Neuronal stem cell (in vitro differentiated cells): ENCODE results near the gene RLBP1.

Experiments used
- DNase-seq: peaks from one replicate; pipeline ENCODE4 v3.0.0-alpha.2; 2013; ENCODE audit warnings: low spot score
- H2AFZ ChIP-seq: one replicate; pipeline ENCODE4 v1.6.1; 2013; ENCODE audit warnings: mild to moderate bottlenecking, low read length, inconsistent platforms
- H2AK5ac ChIP-seq: 2 replicates; pipeline ENCODE4 v1.6.1; 2013; ENCODE audit warnings: low read depth, mild to moderate bottlenecking, inconsistent platforms, low read length, moderate library complexity, mixed read lengths
- H2BK120ac ChIP-seq: 2 replicates; pipeline ENCODE4 v1.6.1; 2013; ENCODE audit warnings: low read depth, mild to moderate bottlenecking, inconsistent platforms, low read length, moderate library complexity, mixed read lengths
- H2BK12ac ChIP-seq: one replicate; pipeline ENCODE4 v1.6.1; 2013; ENCODE audit warnings: low read length, inconsistent platforms
- H2BK15ac ChIP-seq: 2 replicates; pipeline ENCODE4 v1.6.1; 2013; ENCODE audit warnings: mild to moderate bottlenecking, low read length, inconsistent platforms, mixed read lengths
- H2BK5ac ChIP-seq: one replicate; pipeline ENCODE4 v1.6.1; 2013; ENCODE audit warnings: inconsistent platforms, mild to moderate bottlenecking, low read length, moderate library complexity
- H3K14ac ChIP-seq: one replicate; pipeline ENCODE4 v1.6.1; 2013; ENCODE audit warnings: low read length, inconsistent platforms
- H3K18ac ChIP-seq: 2 replicates; pipeline ENCODE4 v1.6.1; 2013; ENCODE audit warnings: low read length, inconsistent platforms
- H3K23ac ChIP-seq: 2 replicates; pipeline ENCODE4 v1.6.1; 2013; ENCODE audit warnings: low read depth, mild to moderate bottlenecking, mixed read lengths, low read length, inconsistent platforms; ENCODE audit not compliant: poor library complexity
- H3K27ac ChIP-seq: replicated peaks from 3 replicates; pipeline ENCODE4 v1.5.1; 2013; ENCODE audit warnings: low read length, inconsistent platforms
- H3K27me3 ChIP-seq, 3 experiments: 2 replicates each; pipeline ENCODE4 v1.6.1; 2013; ENCODE audit warnings: low read length in 3 of 3, mild to moderate bottlenecking in 2 of 3, inconsistent platforms in 1 of 3, low read depth in 1 of 3, mixed read lengths in 1 of 3, moderate library complexity in 1 of 3; ENCODE audit not compliant: control insufficient read depth in 3 of 3, insufficient read depth in 3 of 3
- H3K36me3 ChIP-seq, 2 donors: replicated peaks in 1 of 2; 2 replicates each; pipeline ENCODE4 v1.6.1; 2013; ENCODE audit warnings: low read length in 2 of 2; ENCODE audit not compliant: control insufficient read depth in 2 of 2, insufficient read depth in 2 of 2
- H3K4ac ChIP-seq: 2 replicates; pipeline ENCODE4 v1.6.1; 2013; ENCODE audit warnings: inconsistent platforms, mild to moderate bottlenecking, low read length, moderate library complexity
- H3K4me1 ChIP-seq, 2 donors: 1 replicate in 1 of 2; 2 replicates in 1 of 2; pipeline ENCODE4 v1.6.1; 2013; ENCODE audit warnings: low read length in 2 of 2, low read depth in 1 of 2; ENCODE audit not compliant: control insufficient read depth in 2 of 2, insufficient read depth in 1 of 2
- H3K4me2 ChIP-seq: one replicate; pipeline ENCODE4 v1.6.1; 2013; ENCODE audit warnings: mild to moderate bottlenecking, low read length, inconsistent platforms; ENCODE audit not compliant: insufficient read depth, poor library complexity, severe bottlenecking
- H3K4me3 ChIP-seq, 2 donors: 2 replicates each; pipeline ENCODE4 v1.5.1; 2013; ENCODE audit warnings: low read length in 2 of 2, mild to moderate bottlenecking in 2 of 2, inconsistent platforms in 1 of 2, moderate library complexity in 1 of 2
- H3K79me1 ChIP-seq: one replicate; pipeline ENCODE4 v1.6.1; 2013; ENCODE audit warnings: low read depth, mild to moderate bottlenecking, inconsistent platforms, low read length, moderate library complexity
- H3K9ac ChIP-seq: one replicate; pipeline ENCODE4 v1.6.1; 2013; ENCODE audit warnings: mild to moderate bottlenecking, low read depth, low read length, inconsistent platforms; ENCODE audit not compliant: poor library complexity
- H3K9me3 ChIP-seq, 2 donors: replicated peaks in 1 of 2; 2 replicates each; pipeline versions ENCODE3 to v1.6.1; 2013; ENCODE audit warnings: low read length in 2 of 2, mild to moderate bottlenecking in 2 of 2, inconsistent platforms in 1 of 2, low read depth in 1 of 2, mixed read lengths in 1 of 2, moderate library complexity in 1 of 2; ENCODE audit not compliant: control insufficient read depth in 2 of 2, insufficient read depth in 1 of 2
- H4K8ac ChIP-seq: one replicate; pipeline ENCODE4 v1.6.1; 2013; ENCODE audit warnings: low read depth, mild to moderate bottlenecking, inconsistent platforms, low read length, moderate library complexity
- H4K91ac ChIP-seq: one replicate; pipeline ENCODE4 v1.6.1; 2013; ENCODE audit warnings: low read length, low read depth, mild to moderate bottlenecking, inconsistent platforms; ENCODE audit not compliant: poor library complexity
- WGBS, 2 donors: extraction: QIAGEN DNeasy Blood & Tissue Kit; methylation state at CpG; one replicate each; pipeline ENCODE4 v1.1.7; 2013; ENCODE audit warnings: missing lambda C conversion rate in 2 of 2, mixed read lengths in 1 of 2; ENCODE audit not compliant: insufficient read length in 2 of 2, insufficient replicate concordance in 1 of 2; ENCODE audit errors: extremely low coverage in 2 of 2; 5-methylcytosine and 5-hydroxymethylcytosine counted together

RLBP1 gene

DNA sequence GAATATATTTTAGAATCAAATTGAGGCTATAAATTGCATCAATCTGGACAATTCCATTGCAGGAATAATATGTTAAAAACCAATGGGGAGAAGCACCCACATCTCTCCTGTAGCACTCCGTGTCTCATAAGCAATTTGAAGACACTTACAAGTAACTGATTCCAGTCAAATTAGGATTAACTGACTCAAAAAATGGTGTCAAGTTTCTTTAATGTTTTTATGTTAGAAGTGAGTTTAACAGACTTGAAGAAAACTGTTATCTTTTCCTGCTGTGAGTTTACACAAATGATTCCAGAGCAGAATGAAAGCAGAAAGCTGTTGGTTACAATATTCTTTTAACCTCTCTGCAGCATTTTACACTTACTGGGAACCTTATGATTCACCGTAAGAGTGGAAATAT lies 23.2 kb downstream of the RLBP1 start:
- H3K4me3 ChIP-seq: no peak overlapping the region
- no peaks in the 10 kb centered on the region for H3K79me1 ChIP-seq
- no peak for DNase-seq
- H3K27me3 ChIP-seq: no peaks in the 10 kb centered on the region
- no CpG with 5 or more reads among the region's 2 CpGs for WGBS, 2 donors
- peak overlapping the region; percentile 91 for H3K27ac ChIP-seq
- H3K9me3 ChIP-seq: no peaks in the 10 kb centered on the region
- no peak overlapping the region for H3K23ac ChIP-seq
- H4K8ac ChIP-seq: no peak overlapping the region
- H2BK12ac ChIP-seq: no peak overlapping the region
- H3K14ac ChIP-seq: no peak overlapping the region
- peaks cover 0 to 14% of the 10 kb centered on the region in 2 donors for H3K36me3 ChIP-seq
- no peak overlapping the region for H2BK120ac ChIP-seq
- no peak overlapping the region for H3K18ac ChIP-seq
- H2AFZ ChIP-seq: no peak overlapping the region
- no peak overlapping the region for H4K91ac ChIP-seq
- H3K9ac ChIP-seq: no peak overlapping the region
- H2BK5ac ChIP-seq: no peak overlapping the region
- H2BK15ac ChIP-seq: no peak overlapping the region
- no peak overlapping the region for H2AK5ac ChIP-seq
- H3K4me2 ChIP-seq: no peak overlapping the region
- no peak overlapping the region for H3K4ac ChIP-seq
- H3K4me1 ChIP-seq: peaks cover 33 to 43% of the 10 kb centered on the region in 2 donors

- Histone ChIP-seq H3K9me3 (no peaks in the 10 kb centered on the region), H3K14ac (no peak overlapping the region), H2AFZ (peak overlapping the region; percentile 9), H2AK5ac (no peak overlapping the region), H4K91ac (no peak overlapping the region), H2BK12ac (no peak overlapping the region), H3K4ac (no peak overlapping the region), H3K27ac (peak overlapping the region; percentile 91), H3K36me3 (peaks cover 0 to 20% of the 10 kb centered on the region in 2 donors), H3K18ac (no peak overlapping the region), H4K8ac (no peak overlapping the region), H3K23ac (no peak overlapping the region), H2BK15ac (no peak overlapping the region), H2BK5ac (no peak overlapping the region), H3K4me3 (no peak overlapping the region), H3K4me2 (no peak overlapping the region), H2BK120ac (no peak overlapping the region), H3K4me1 (peaks cover 33 to 43% of the 10 kb centered on the region in 2 donors), H3K79me1 (no peaks in the 10 kb centered on the region), H3K27me3 (no peaks in the 10 kb centered on the region), H3K9ac (no peak overlapping the region)
- no CpG with 5 or more reads among the region's 4 CpGs for WGBS, 2 donors
- DNase-seq: peak; percentile 80
Observed at GRCh38 chr15:89197503-89197971, 23.8 kb downstream of the RLBP1 start.

- Histone ChIP-seq H3K27ac (peak overlapping the region; percentile 91), H3K14ac (no peak overlapping the region)
- no CpG with 5 or more reads among the region's 7 CpGs for WGBS, 2 donors
Observed at GRCh38 chr15:89196994-89197393, 24.4 kb downstream of the RLBP1 start.

DNA sequence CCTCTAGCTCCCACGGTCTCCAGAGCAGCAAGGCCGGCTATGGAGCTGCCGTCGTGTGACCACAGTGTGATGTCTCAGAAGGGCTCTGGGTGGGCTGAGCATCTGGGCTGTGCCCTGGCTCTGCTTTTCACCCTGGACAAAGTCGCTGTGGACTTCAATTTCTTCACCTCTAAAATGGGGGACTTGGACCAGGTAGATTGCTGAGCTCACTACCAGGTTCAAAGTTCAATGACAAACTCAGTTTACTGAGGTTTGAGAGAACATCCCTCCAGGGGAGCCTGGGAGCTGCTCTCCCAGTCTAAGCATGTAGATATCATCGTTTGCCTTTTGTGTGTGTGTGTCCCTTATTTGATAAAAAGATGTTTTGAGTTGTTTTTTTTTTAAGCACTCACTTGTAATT lies 25.1 kb downstream of the RLBP1 start:
- Histone ChIP-seq H3K4me1 (peaks cover 33 to 43% of the 10 kb centered on the region in 2 donors), H3K18ac (peak overlapping the region; percentile 67), H3K27ac (no peak overlapping the region), H2AK5ac (no peak overlapping the region), H2AFZ (no peak overlapping the region), H4K91ac (no peak overlapping the region), H3K9me3 (no peaks in the 10 kb centered on the region), H3K4ac (no peak overlapping the region), H2BK5ac (no peak overlapping the region), H2BK12ac (no peak overlapping the region), H2BK15ac (no peak overlapping the region), H4K8ac (no peak overlapping the region), H3K4me2 (no peak overlapping the region), H3K36me3 (peaks cover 3 to 27% of the 10 kb centered on the region in 2 donors), H3K9ac (no peak overlapping the region), H3K4me3 (no peak overlapping the region), H2BK120ac (no peak overlapping the region), H3K14ac (no peak overlapping the region), H3K27me3 (no peaks in the 10 kb centered on the region), H3K23ac (no peak overlapping the region), H3K79me1 (no peaks in the 10 kb centered on the region)
- DNase-seq: no peak
- no CpG with 5 or more reads among the region's 6 CpGs for WGBS, 2 donors

More at GRCh38 chr15:89196994-89197393, 24.4 kb downstream of the RLBP1 start:
- no peak overlapping the region for H3K4me3 ChIP-seq
- peaks cover 1 to 23% of the 10 kb centered on the region in 2 donors for H3K36me3 ChIP-seq
- H2BK120ac ChIP-seq: no peak overlapping the region
- no peak overlapping the region for H3K4ac ChIP-seq
- no peak overlapping the region for H2BK5ac ChIP-seq
- H3K79me1 ChIP-seq: no peaks in the 10 kb centered on the region
- peaks cover 33 to 43% of the 10 kb centered on the region in 2 donors for H3K4me1 ChIP-seq
- DNase-seq: no peak
- H2BK12ac ChIP-seq: peak overlapping the region; percentile 87
- H3K4me2 ChIP-seq: no peak overlapping the region
- H2AFZ ChIP-seq: peak overlapping the region; percentile 9
- no peaks in the 10 kb centered on the region for H3K27me3 ChIP-seq
- no peak overlapping the region for H3K9ac ChIP-seq
- H2AK5ac ChIP-seq: peak overlapping the region; percentile 48
- H3K23ac ChIP-seq: no peak overlapping the region
- H3K9me3 ChIP-seq: no peaks in the 10 kb centered on the region
- no peak overlapping the region for H2BK15ac ChIP-seq
- no peak overlapping the region for H4K91ac ChIP-seq
- peak overlapping the region; percentile 81 for H3K18ac ChIP-seq
- H4K8ac ChIP-seq: no peak overlapping the region
